SK-N-SH treated with all-trans-retinoic acid at 6 μM for 48 hours (cell line): ENCODE results near the gene CDH22.

Source experiments
- ATAC-seq: fragments of 200-7000 bp; cut with Tn5 transposase; 3 replicates; pipeline ENCODE4 v1.9.1; 2020; ENCODE audit warnings: mild to moderate bottlenecking, moderate library complexity
- ARNTL ChIP-seq: fragments of 450-650 bp; formaldehyde crosslinking; IDR thresholded peaks from 2 replicates; pipeline ENCODE4 v1.5.0; 2020; ENCODE audit warnings: low read depth, mild to moderate bottlenecking, moderate library complexity, borderline replicate concordance
- BACH2 ChIP-seq: fragments of 250-450 bp; sonication (Bioruptor Pico); IDR thresholded peaks from 2 replicates; pipeline ENCODE4 v1.9.0; 2021; ENCODE audit warnings: mild to moderate bottlenecking, borderline replicate concordance
- CSDC2 ChIP-seq: fragments of 250-450 bp; sonication (Bioruptor Pico); IDR thresholded peaks from 2 replicates; pipeline ENCODE4 v1.5.0; 2020; ENCODE audit warnings: mild to moderate bottlenecking, moderate library complexity
- CSRNP3 ChIP-seq: fragments of 250-450 bp; sonication (Bioruptor Pico); IDR thresholded peaks from 2 replicates; pipeline ENCODE4 v1.5.1; 2021; ENCODE audit warnings: mild to moderate bottlenecking, moderate library complexity
- ESRRG ChIP-seq: fragments of 250-450 bp; sonication (Bioruptor Pico); IDR thresholded peaks from 2 replicates; pipeline ENCODE4 v1.6.1; 2021; ENCODE audit warnings: mild to moderate bottlenecking
- GLIS3 ChIP-seq: fragments of 250-450 bp; sonication (Bioruptor Pico); IDR thresholded peaks from 2 replicates; pipeline ENCODE4 v1.5.0; 2020; ENCODE audit warnings: mild to moderate bottlenecking, moderate library complexity
- ISL1 ChIP-seq: fragments of 250-450 bp; sonication (Bioruptor Pico); IDR thresholded peaks from 2 replicates; pipeline ENCODE4 v2.1.2; 2022; ENCODE audit warnings: mild to moderate bottlenecking, moderate library complexity
- OSR1 ChIP-seq: fragments of 250-450 bp; sonication (Bioruptor Pico); IDR thresholded peaks from 2 replicates; pipeline ENCODE4 v1.8.0; 2022; ENCODE audit warnings: moderate library complexity, mild to moderate bottlenecking, inconsistent platforms
- PATZ1 ChIP-seq: fragments of 250-450 bp; sonication (Bioruptor Pico); IDR thresholded peaks from 2 replicates; pipeline ENCODE4 v1.8.0; 2020; ENCODE audit warnings: mild to moderate bottlenecking, moderate library complexity, borderline replicate concordance
- POU6F1 ChIP-seq: fragments of 250-450 bp; sonication (Bioruptor Pico); IDR thresholded peaks from 2 replicates; pipeline ENCODE4 v1.8.0; 2021; ENCODE audit warnings: low read depth, mild to moderate bottlenecking, moderate library complexity, borderline replicate concordance
- RARB ChIP-seq: fragments of 250-450 bp; sonication (Bioruptor Pico); IDR thresholded peaks from 2 replicates; pipeline ENCODE4 v1.8.0; 2021; ENCODE audit warnings: mild to moderate bottlenecking, moderate library complexity
- SNAI2 ChIP-seq: fragments of 250-450 bp; sonication (Bioruptor Pico); IDR thresholded peaks from 2 replicates; pipeline ENCODE4 v1.5.0; 2020; ENCODE audit warnings: mild to moderate bottlenecking, moderate library complexity
- TOX ChIP-seq: fragments of 250-450 bp; sonication (Bioruptor Pico); IDR thresholded peaks from 2 replicates; pipeline ENCODE4 v1.8.0; 2021; ENCODE audit warnings: mild to moderate bottlenecking, moderate library complexity, borderline replicate concordance
- ZC3H10 ChIP-seq: fragments of 250-450 bp; sonication (Bioruptor Pico); IDR thresholded peaks from 2 replicates; pipeline ENCODE4 v1.5.1; 2021; ENCODE audit warnings: mild to moderate bottlenecking, moderate library complexity
- ZFP3 ChIP-seq: fragments of 250-450 bp; sonication (Bioruptor Pico); IDR thresholded peaks from 2 replicates; pipeline ENCODE4 v1.5.0; 2020; ENCODE audit warnings: mild to moderate bottlenecking, moderate library complexity
- ZNF565 ChIP-seq: fragments of 450-650 bp; formaldehyde crosslinking; conservative IDR thresholded peaks from 2 replicates; pipeline ENCODE4 v1.5.0; 2020; ENCODE audit warnings: low read depth, mild to moderate bottlenecking, moderate library complexity
- ZNF70 ChIP-seq: fragments of 450-650 bp; formaldehyde crosslinking; IDR thresholded peaks from 2 replicates; pipeline ENCODE4 v1.5.0; 2020; ENCODE audit warnings: mild to moderate bottlenecking, moderate library complexity
- ZNF8 ChIP-seq: fragments of 450-650 bp; formaldehyde crosslinking; IDR thresholded peaks from 2 replicates; pipeline ENCODE4 v1.5.0; 2020; ENCODE audit warnings: mild to moderate bottlenecking, moderate library complexity

The CDH22 gene

GRCh38 chr20:46237736-46238135 lies 70.6 kb downstream of the CDH22 start (continued):
- TF ChIP-seq CSRNP3 (CRISPR knock-in tag) (no peak), POU6F1 (CRISPR knock-in tag) (no peak), GLIS3 (no peak), ZNF70 (CRISPR knock-in tag) (no peak), PATZ1 (no peak)

- TF ChIP-seq GLIS3 = no peak
- no peak for TF ChIP-seq OSR1 (CRISPR knock-in tag)
- no peak for TF ChIP-seq PATZ1
- no peak for TF ChIP-seq ARNTL (CRISPR knock-in tag)
- TF ChIP-seq ZNF70 (CRISPR knock-in tag) = no peak
- TF ChIP-seq ZFP3 (CRISPR knock-in tag) = no peak
- no peak for TF ChIP-seq ZNF565 (CRISPR knock-in tag)
- no peak for TF ChIP-seq BACH2 (CRISPR knock-in tag)
- no peak for TF ChIP-seq ESRRG
- TF ChIP-seq, all 23 proteins: peak for 0
- no peak for ATAC-seq
Observed at GRCh38 chr20:46237227-46237626, 71.1 kb downstream of the CDH22 start.

GRCh38 chr20:46235077-46235476 lies 73.2 kb downstream of the CDH22 start:
- ATAC-seq = no peak
- TF ChIP-seq PATZ1 (no peak), BACH2 (CRISPR knock-in tag) (no peak), CSDC2 (CRISPR knock-in tag) (no peak), ISL1 (CRISPR knock-in tag) (no peak), ZNF565 (CRISPR knock-in tag) (no peak), TOX (CRISPR knock-in tag) (no peak), ZNF8 (CRISPR knock-in tag) (no peak), ZNF70 (CRISPR knock-in tag) (no peak), RARB (no peak), ZFP3 (CRISPR knock-in tag) (no peak), POU6F1 (CRISPR knock-in tag) (no peak), ESRRG (no peak), ARNTL (CRISPR knock-in tag) (no peak), CSRNP3 (CRISPR knock-in tag) (no peak), ZC3H10 (CRISPR knock-in tag) (no peak), SNAI2 (CRISPR knock-in tag) (no peak)
